ENCODE measurements around the gene KCTD13. TPM values are rescaled to one million over a fixed set of nuclear protein-coding genes. Genes with fewer than 3 reads are reported as not detected.

Gene KCTD13
- total and polyA plus RNA-seq, 10 of the 15 experiments (the other 5 are each of a cell fraction or from before 2014, with no cell fraction given), result 3.3 to 29.2 (median 12.5) TPM

- no peak for TF ChIP-seq PAX8 (IDR thresholded peaks at IDR 0.05)
These were observed 48.6 kb downstream of the KCTD13 start (continued) for GRCh38 chr16:29877266-29877961.

GRCh38 chr16:29876594-29877249 lies 49.3 kb downstream of the KCTD13 start:
- no peak for ATAC-seq
- Histone ChIP-seq H3K9ac (ENCODE audit: control insufficient read depth, insufficient read depth, low read length) (no peak overlapping the region), H3K4me1 (ENCODE audit: control insufficient read depth, insufficient read depth, low read length) (no peaks in the 10 kb centered on the region), H3K36me3 (ENCODE audit: control insufficient read depth in 2 of 2, insufficient read depth in 2 of 2, low read length in 1 of 2) (no peaks in the 10 kb centered on the region), H3K4me3 (no peak overlapping the region), H2AFZ (ENCODE audit: control insufficient read depth, low read depth, low read length) (no peak overlapping the region), H3K4me2 (ENCODE audit: control insufficient read depth, insufficient read depth) (0 out of 2 replicates have a peak overlapping the region, but pooled peaks have one; percentile 3), H4K20me1 (ENCODE audit: control insufficient read depth, insufficient read depth) (no peaks in the 10 kb centered on the region), H3K27ac (ENCODE audit: control insufficient read depth, insufficient read depth) (no peak overlapping the region), H3K27me3 (replicated peaks in 1 of 2; ENCODE audit: control insufficient read depth in 2 of 2, insufficient read depth in 2 of 2, low read length in 1 of 2) (peaks cover 4 to 5% of the 10 kb centered on the region in 2 experiments; a peak in 3 of 4 replicates), H3K9me3 (replicated peaks; ENCODE audit: control insufficient read depth, insufficient read depth, low read length) (no peaks in the 10 kb centered on the region), H3K79me2 (ENCODE audit: control insufficient read depth, insufficient read depth, low read length) (no peaks in the 10 kb centered on the region)
- WGBS (ENCODE audit: insufficient coverage, insufficient replicate concordance, low lambda C conversion rate, missing lambda C conversion rate), result 19% methylated on average over 38 of the region's 45 CpGs
- RAD21 ChIA-PET (ENCODE audit: unreplicated experiment), result no interaction called here
- CTCF ChIA-PET, result interaction anchor here (1.0 kb wide), 1 partner anchor 178 kb away, joined by 4 read pairs; no protein-coding TSS in a partner anchor
- intact Hi-C loops (cut with micrococcal nuclease; ENCODE audit: unreplicated experiment) (no loop called here), in situ Hi-C loops (cut with MboI) (no loop called here)
- no TSS peak for BruUV-seq (replicated peaks)
- DNase-seq (ENCODE audit: low read depth, low spot score), result no peak
- SMC1A ChIA-PET (ENCODE audit: uncharacterized antibody, unreplicated experiment), result interaction anchor here (1.2 kb wide), 1 partner anchor 86 kb away, joined by 3 read pairs; no protein-coding TSS in a partner anchor
- POLR2A ChIA-PET, result no interaction called here
- TF ChIP-seq, protein P1, sequence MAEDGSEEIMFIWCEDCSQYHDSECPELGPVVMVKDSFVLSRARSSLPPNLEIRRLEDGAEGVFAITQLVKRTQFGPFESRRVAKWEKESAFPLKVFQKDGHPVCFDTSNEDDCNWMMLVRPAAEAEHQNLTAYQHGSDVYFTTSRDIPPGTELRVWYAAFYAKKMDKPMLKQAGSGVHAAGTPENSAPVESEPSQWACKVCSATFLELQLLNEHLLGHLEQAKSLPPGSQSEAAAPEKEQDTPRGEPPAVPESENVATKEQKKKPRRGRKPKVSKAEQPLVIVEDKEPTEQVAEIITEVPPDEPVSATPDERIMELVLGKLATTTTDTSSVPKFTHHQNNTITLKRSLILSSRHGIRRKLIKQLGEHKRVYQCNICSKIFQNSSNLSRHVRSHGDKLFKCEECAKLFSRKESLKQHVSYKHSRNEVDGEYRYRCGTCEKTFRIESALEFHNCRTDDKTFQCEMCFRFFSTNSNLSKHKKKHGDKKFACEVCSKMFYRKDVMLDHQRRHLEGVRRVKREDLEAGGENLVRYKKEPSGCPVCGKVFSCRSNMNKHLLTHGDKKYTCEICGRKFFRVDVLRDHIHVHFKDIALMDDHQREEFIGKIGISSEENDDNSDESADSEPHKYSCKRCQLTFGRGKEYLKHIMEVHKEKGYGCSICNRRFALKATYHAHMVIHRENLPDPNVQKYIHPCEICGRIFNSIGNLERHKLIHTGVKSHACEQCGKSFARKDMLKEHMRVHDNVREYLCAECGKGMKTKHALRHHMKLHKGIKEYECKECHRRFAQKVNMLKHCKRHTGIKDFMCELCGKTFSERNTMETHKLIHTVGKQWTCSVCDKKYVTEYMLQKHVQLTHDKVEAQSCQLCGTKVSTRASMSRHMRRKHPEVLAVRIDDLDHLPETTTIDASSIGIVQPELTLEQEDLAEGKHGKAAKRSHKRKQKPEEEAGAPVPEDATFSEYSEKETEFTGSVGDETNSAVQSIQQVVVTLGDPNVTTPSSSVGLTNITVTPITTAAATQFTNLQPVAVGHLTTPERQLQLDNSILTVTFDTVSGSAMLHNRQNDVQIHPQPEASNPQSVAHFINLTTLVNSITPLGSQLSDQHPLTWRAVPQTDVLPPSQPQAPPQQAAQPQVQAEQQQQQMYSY (CRISPR knock-in tag; IDR thresholded peaks at IDR 0.05), result no peak
- TF ChIP-seq BHLHE40 (IDR thresholded peaks at IDR 0.05; ENCODE audit: borderline replicate concordance in 1 of 2, low read depth in 2 of 2, low read length in 1 of 2) (peak in 1 of 2 experiments; percentile 43; a peak in 2 of 4 replicates), PAX5 (IDR thresholded peaks at IDR 0.05; ENCODE audit: borderline replicate concordance, low read depth, low read length) (no peak), EP300 (IDR thresholded peaks at IDR 0.05; ENCODE audit: borderline replicate concordance in 1 of 2, control insufficient read depth in 1 of 2, low read depth in 2 of 2, low read length in 2 of 2) (no peak)
- FAIRE-seq, result no peak

All from GM12878 (cell line).